ENCODE results near the gene NTRK3.

Gene NTRK3

DNA sequence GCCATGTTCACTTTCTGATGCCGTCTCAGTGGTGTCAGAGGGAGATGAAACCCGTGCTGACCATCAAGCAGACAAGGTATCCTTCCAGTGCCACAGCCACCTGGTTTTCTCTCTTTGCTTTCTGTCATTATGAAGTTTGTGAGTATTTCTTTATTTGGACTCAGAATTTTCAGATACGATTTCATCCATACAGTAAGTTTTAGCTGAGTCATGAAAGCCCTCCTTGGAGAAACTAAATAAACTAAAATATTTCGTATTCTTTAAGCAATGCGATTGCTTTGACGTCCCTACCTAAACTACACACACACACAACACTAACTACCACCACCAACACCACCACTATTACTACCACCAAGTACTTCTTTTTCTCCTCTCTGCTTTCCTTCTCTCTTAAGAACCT, 350.1 kb downstream of the NTRK3 start:
- TF ChIP-seq GABPA (IDR thresholded peaks at IDR 0.05; ENCODE audit: low read depth) (no peak), SPI1 (IDR thresholded peaks at IDR 0.05; ENCODE audit: borderline replicate concordance, low read depth) (no peak), POLR2AphosphoS5 (IDR thresholded peaks at IDR 0.05; ENCODE audit: low read depth) (no peak)
- TF ChIP-seq, protein P1, sequence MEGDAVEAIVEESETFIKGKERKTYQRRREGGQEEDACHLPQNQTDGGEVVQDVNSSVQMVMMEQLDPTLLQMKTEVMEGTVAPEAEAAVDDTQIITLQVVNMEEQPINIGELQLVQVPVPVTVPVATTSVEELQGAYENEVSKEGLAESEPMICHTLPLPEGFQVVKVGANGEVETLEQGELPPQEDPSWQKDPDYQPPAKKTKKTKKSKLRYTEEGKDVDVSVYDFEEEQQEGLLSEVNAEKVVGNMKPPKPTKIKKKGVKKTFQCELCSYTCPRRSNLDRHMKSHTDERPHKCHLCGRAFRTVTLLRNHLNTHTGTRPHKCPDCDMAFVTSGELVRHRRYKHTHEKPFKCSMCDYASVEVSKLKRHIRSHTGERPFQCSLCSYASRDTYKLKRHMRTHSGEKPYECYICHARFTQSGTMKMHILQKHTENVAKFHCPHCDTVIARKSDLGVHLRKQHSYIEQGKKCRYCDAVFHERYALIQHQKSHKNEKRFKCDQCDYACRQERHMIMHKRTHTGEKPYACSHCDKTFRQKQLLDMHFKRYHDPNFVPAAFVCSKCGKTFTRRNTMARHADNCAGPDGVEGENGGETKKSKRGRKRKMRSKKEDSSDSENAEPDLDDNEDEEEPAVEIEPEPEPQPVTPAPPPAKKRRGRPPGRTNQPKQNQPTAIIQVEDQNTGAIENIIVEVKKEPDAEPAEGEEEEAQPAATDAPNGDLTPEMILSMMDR (IDR thresholded peaks at IDR 0.05; ENCODE audit: insufficient read depth, low read length) = no peak
- TF ChIP-seq, protein P2, sequence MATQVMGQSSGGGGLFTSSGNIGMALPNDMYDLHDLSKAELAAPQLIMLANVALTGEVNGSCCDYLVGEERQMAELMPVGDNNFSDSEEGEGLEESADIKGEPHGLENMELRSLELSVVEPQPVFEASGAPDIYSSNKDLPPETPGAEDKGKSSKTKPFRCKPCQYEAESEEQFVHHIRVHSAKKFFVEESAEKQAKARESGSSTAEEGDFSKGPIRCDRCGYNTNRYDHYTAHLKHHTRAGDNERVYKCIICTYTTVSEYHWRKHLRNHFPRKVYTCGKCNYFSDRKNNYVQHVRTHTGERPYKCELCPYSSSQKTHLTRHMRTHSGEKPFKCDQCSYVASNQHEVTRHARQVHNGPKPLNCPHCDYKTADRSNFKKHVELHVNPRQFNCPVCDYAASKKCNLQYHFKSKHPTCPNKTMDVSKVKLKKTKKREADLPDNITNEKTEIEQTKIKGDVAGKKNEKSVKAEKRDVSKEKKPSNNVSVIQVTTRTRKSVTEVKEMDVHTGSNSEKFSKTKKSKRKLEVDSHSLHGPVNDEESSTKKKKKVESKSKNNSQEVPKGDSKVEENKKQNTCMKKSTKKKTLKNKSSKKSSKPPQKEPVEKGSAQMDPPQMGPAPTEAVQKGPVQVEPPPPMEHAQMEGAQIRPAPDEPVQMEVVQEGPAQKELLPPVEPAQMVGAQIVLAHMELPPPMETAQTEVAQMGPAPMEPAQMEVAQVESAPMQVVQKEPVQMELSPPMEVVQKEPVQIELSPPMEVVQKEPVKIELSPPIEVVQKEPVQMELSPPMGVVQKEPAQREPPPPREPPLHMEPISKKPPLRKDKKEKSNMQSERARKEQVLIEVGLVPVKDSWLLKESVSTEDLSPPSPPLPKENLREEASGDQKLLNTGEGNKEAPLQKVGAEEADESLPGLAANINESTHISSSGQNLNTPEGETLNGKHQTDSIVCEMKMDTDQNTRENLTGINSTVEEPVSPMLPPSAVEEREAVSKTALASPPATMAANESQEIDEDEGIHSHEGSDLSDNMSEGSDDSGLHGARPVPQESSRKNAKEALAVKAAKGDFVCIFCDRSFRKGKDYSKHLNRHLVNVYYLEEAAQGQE (IDR thresholded peaks at IDR 0.05; ENCODE audit: insufficient replicate concordance, low read depth) = no peak
- H3K27me3 ChIP-seq (ENCODE audit: insufficient read depth, poor library complexity, severe bottlenecking) = peaks cover 2% of the 10 kb centered on the region
- DNase-seq (ENCODE audit: low read depth in 1 of 2, low spot score in 1 of 2) = no peak
- no peak overlapping the region for H3K27ac ChIP-seq (replicated peaks)
- no peak overlapping the region for H3K4me3 ChIP-seq (replicated peaks; ENCODE audit: insufficient read depth, low read length)

DNA sequence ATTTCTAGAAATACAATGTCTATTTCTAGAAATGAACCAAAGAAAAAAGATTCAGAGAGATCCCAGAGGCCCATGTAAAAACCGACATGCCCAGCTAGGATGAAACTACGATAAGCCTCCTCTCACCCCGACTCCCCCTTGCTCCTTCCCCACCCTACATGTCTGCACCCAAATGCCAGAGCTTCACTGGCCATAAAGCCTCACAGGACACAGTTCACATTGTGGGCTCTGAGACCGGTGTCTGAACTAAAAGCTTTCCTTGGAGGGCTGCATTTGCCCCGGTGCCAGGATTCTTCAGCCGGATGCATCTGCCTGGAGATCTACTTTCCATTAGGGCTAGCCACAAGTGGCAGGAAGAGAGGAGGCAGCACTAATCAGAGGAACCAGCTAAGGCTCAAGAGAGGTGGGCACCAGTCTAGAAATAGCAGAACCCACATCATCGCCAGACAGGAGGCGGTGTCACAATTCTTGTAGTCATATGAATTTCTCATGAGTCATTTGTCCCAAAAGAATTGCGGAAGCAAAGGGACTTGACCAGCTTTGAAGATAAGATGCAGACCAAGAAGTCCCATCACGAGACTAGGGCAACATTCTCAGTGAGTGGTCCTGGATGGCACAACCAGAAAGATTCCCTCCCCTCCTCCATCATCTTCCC, 353.6 kb downstream of the NTRK3 start:
- no peak overlapping the region for H3K27ac ChIP-seq (replicated peaks)
- DNase-seq (ENCODE audit: low read depth in 1 of 2, low spot score in 1 of 2) = no peak
- no peak overlapping the region for H3K4me3 ChIP-seq (replicated peaks; ENCODE audit: insufficient read depth, low read length)

DNA sequence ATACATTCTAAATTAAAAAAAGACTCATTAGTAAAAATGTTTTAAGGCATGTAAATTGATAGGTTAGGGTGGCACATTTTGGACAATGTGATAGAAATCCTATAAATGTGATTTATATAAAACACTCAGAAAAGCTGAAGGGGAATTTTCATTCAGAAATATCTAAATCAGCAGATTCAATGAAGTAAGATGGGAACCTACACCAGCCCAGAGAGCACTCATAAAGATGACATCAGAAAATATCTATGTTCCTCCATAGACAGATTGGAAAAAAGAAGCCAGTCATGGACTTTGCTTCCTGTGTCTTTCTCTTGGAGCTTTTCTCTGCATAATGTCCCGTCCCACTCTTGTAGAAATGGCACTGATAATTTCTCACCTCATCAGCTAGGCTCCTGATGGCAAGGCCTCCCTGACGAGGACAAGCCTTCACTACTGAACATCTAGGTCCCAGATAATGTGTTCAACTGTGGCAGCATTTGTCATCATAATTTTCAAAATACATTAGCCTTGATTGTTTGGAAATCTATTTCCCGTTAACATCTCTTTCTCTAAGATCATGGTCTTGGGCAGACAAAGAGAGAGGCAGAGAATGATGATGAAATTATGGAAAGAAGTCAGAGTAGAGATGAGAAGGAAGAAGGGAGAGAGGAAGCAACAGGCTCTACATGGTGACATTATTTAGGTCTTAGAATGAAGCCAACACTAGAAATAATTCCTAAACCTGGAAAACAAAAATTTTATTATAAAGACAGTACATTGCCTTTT, 354.4 kb downstream of the NTRK3 start:
- H3K27ac ChIP-seq (replicated peaks) = no peak overlapping the region
- TF ChIP-seq POLR2AphosphoS5 (IDR thresholded peaks at IDR 0.05; ENCODE audit: low read depth) (no peak), GABPA (IDR thresholded peaks at IDR 0.05; ENCODE audit: low read depth) (no peak), SPI1 (IDR thresholded peaks at IDR 0.05; ENCODE audit: borderline replicate concordance, low read depth) (no peak)
- TF ChIP-seq, protein P2 (IDR thresholded peaks at IDR 0.05; ENCODE audit: insufficient replicate concordance, low read depth) = no peak
- TF ChIP-seq, protein P1 (IDR thresholded peaks at IDR 0.05; ENCODE audit: insufficient read depth, low read length) = no peak
- peaks cover 2% of the 10 kb centered on the region for H3K27me3 ChIP-seq (ENCODE audit: insufficient read depth, poor library complexity, severe bottlenecking)
- no peak overlapping the region for H3K4me3 ChIP-seq (replicated peaks; ENCODE audit: insufficient read depth, low read length)
- no peak for DNase-seq (ENCODE audit: low read depth in 1 of 2, low spot score in 1 of 2)

More for the DNA sequence above, 353.6 kb downstream of the NTRK3 start:
- no peaks in the 10 kb centered on the region for H3K27me3 ChIP-seq (ENCODE audit: insufficient read depth, poor library complexity, severe bottlenecking)
- no peak for TF ChIP-seq GABPA (IDR thresholded peaks at IDR 0.05; ENCODE audit: low read depth)
- TF ChIP-seq SPI1 (IDR thresholded peaks at IDR 0.05; ENCODE audit: borderline replicate concordance, low read depth) = no peak
- TF ChIP-seq, protein P1 (IDR thresholded peaks at IDR 0.05; ENCODE audit: insufficient read depth, low read length) = no peak
- TF ChIP-seq, protein P2 (IDR thresholded peaks at IDR 0.05; ENCODE audit: insufficient replicate concordance, low read depth) = no peak
- no peak for TF ChIP-seq POLR2AphosphoS5 (IDR thresholded peaks at IDR 0.05; ENCODE audit: low read depth)
